Endometrial microvascular endothelial cells (primary cell): ENCODE results near the gene FOCAD. TPM values are rescaled to one million over a fixed set of nuclear protein-coding genes. Genes with fewer than 3 reads are reported as not detected.

Experiments used
- in situ Hi-C: cut with HindIII; loops from 2 replicates; pipeline ENCODE4 v1.10.0; 2017; ENCODE audit warnings: low sequenced_read_pairs, low pct_unique_long_range_greater_than_20kb; ENCODE audit errors: inconsistent ontology term
- total RNA-seq: library from RNA; depleted of rRNA; stranded (reverse); fragments of >200 nt; gene quantifications from one replicate; pipeline ENCODE4 v1.2.3, GENCODE V29; 2015; ENCODE audit errors: inconsistent ontology term

The FOCAD gene
- total RNA-seq, 1 donor from 2014 or later: 101 TPM

DNA sequence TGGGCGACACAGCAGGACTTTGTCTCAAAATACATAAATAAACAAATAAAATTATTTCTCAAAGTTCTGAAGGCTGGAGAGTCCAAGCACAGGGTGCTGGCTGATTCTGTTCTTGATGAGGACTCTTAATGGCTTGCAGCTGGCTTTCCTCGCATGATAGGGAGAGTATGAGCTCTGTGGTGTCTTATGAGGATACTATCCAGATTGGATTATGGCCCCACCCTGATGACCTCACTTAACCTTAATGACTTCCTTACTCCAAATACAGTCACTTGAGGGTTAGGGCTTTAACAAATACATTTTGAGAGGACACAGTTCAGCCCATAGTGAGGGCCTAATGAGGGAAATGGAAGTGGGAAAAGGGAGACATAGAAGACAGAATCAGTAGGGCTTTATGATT, 87.7 kb downstream of the FOCAD start:
- in situ Hi-C loops: no loop called here

- in situ Hi-C loops: no loop called here
Observed at GRCh38 chr9:20775683-20776082, 91.6 kb downstream of the FOCAD start.

DNA sequence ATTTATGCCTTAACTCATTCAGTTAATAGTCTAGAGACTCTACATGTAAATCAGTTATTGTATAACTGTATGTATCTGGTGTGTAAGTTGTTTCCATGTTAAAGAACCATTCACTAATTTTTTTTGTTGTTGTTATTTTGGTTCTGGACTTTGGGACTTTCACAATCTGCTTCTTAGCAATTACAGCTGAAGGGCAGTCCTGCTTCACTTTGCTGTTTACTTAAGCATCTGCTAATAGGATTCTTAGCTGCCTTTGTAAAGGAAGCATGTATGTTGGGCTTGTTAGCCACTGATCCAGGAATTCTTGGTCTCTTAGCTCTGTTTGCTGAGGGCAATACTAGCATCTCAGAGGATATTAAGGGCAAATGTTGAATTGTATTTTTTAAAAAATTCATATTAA, 97.0 kb downstream of the FOCAD start:
- in situ Hi-C loops: no loop called here

- in situ Hi-C loops: no loop called here
Observed at GRCh38 chr9:20782289-20782688, 98.2 kb downstream of the FOCAD start.

DNA sequence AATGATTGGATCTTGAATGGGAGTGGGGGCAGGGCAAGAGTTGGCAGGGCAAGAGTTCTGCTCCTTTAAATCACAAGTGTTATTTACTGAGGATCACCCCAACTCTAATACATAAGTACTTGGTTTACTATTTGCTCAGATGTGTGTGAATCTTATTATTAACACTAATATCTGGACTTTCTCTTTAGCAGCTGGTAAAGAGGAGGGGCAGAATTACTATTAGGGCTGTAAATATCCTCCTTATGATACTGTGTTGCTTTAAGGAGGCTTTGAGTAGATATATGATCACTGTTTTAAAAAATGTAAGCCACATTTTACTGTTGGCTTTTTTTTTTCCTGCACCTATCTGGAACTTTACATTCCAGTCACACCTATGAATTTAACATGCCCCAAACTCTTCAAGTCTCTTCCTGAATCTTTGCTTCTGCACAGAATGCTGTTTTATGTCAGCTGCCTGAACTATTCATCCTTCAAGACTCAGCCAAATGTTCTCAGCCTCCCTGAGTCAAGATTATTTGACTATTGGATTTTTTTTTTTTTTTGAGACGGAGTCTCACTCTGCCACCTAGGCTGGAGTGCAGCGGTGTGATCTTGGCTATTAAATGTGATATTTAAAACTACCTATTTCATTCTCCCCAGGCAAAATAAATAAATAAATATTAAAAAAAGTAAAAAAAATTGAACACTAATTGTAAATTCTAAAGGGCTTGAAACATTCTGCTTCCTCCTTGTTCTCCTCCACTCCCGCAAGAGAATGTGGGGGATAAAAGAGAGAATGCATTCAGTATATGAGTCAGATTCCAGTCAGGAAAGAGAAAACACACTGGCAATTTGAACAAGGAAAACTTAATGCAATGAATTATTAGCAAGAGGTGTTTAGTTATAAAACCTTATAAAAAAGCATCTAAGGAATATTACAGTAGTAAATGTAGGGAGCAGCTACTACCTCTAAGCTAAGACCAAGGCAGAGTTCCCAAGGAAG, 99.3 kb downstream of the FOCAD start:
- in situ Hi-C loops: no loop called here

DNA sequence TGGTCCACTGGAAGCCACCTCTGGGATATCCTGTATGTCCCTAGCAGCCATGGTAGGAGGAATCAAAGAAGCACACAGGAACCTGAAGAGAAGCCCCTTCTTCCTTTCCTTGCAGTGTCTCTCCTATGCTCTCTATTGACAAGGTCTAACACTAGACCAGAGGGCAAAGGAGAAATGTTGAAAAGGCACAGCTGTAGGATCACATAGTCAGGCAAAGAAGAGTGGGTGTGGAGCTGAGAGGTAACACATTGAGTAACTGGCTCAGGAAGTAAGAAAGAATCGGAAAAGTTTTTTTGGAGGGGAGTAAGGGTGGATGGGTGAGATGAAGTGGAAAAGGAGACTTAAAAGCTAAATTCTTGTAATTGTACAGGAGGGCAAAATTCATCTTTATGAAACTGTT, 100.1 kb downstream of the FOCAD start:
- in situ Hi-C loops: no loop called here

- in situ Hi-C loops: no loop called here
Observed at GRCh38 chr9:20786807-20787206, 102.7 kb downstream of the FOCAD start.

DNA sequence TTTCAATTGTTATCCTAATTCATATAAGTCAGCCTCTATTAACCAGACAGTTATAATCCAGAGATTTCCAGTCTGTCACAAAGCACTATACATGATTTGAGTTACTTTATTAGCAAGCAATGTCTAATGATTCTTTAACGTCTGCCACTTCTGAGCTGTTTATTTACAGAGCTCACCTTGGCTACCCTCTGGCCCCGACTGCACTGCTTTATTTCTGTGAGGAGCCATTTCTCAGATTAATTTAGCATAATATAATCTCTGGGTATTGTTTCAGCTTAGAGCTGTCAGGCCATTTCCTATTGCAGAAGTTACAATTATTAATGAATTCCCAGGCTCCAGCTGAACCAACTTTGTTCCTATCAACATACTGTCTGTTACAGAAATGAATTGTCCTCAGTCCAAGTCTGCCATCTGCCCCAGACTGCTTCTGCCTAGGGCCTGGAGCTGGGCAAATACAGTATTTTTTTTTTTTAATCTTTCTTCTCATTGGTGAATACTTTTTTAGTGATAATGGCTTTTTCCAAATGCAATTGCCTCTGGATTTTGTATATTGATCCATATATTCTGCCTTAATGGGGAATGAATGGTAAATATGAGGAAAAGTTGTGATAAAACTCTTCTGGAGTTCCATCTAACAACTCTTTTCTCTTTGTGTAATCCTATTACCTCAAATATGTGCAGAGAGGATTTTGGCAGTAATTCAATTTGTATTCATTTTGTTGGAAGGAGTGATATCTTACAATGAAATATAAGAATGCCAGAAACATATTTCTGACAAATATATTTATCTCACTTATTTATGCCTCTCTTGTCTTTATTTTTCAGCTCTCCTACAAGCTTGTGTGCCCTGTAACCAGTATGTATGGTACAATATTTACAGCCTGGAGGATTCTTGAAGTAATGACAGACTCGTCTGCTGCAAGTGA, 104.7 kb downstream of the FOCAD start:
- in situ Hi-C loops: no loop called here

DNA sequence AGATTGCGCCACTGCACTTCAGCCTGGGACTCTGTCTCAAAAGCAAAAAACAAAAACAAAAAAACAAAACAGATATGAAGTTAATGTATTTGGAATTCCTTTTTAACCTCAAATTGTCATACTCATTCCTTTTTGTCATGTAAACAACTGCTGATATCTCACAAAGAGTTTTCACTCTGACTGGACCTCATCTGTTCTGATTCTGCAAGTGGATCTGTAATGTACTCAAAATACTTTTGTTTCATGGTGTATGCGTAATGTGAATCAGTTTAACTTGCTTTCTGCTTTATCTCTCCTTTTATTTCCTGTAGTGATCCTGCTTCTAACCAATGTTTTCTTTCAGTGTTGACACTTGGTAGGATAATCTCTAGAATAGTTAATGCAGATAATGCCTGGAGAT, 106.7 kb downstream of the FOCAD start:
- in situ Hi-C loops: no loop called here

DNA sequence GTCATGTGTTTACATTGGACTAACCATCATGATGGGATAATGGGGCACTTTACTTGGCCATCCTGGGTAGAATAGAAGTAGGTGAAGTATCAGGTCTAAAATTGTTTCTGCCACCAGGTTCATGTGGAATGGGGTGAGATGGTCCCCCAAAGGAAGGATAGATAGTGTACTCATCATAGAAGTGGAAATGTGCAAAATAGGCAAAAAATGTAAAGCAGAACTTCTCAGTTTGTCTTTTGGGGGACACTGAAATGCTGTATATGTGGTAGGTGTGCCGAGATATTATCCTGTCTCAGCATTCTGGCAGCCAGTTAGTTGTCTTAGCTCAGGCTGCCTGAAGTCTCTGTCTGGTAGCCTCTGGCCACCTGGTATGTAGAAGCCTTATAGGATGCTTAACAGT, 107.6 kb downstream of the FOCAD start:
- in situ Hi-C loops: no loop called here

DNA sequence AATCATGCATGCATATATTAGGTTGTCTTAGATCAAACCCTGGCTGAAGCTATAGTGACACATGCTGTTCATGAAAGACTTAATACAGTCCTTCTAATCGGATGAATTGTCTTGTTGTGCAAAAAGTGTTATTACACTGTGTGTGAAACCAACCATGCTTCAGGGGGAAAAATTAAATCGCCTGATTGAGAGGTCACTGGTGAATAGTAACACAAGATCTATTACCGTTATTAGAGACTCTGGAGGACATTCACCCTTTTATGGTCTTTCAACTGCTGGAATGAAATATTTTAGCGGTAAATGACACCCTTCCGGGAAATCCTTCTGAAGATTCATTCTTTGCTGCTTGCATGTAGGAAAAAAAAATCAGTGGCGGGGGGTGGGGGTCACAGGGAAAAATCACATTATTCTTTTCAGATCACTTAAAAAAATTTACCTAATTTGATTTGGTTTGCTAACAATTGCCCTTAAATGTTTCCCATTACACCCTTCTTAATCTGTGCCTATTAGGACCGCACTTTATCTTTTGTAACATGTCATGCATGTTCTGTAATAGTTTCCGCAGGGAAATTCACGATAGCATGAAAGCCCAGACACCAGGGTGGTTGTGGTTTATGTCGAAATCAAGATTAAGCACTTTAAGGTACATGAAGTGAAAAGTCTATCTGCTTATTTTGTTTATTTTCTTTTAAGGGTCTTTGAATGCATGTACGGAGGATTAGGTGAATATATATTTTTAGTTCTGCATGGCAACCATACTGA, 120.6 kb downstream of the FOCAD start:
- in situ Hi-C loops: no loop called here

DNA sequence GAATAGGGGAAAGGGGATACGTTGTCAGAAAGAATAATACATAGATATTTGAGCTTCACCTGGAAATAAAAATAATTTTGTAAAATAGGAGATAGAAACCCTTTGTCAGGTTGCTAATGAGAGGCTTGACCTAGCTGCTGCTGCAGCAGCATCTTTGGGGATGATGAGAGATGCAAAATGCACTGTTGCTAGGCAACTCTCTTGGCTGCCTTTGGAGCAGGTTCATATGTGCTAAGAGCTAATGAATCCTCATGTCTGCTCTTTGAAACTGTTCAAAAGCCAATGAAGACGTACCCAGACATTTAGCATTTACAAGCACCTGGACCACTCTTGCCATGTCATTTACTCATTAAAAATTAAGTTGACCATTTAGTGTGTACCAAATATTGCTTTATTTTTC, 121.7 kb downstream of the FOCAD start:
- in situ Hi-C loops: no loop called here

- in situ Hi-C loops: no loop called here
Observed at GRCh38 chr9:20808002-20808401, 123.9 kb downstream of the FOCAD start.

- in situ Hi-C loops: no loop called here
Observed at GRCh38 chr9:20811872-20812271, 127.8 kb downstream of the FOCAD start.

- in situ Hi-C loops: no loop called here
Observed at GRCh38 chr9:20815923-20816703, 132.1 kb downstream of the FOCAD start.

DNA sequence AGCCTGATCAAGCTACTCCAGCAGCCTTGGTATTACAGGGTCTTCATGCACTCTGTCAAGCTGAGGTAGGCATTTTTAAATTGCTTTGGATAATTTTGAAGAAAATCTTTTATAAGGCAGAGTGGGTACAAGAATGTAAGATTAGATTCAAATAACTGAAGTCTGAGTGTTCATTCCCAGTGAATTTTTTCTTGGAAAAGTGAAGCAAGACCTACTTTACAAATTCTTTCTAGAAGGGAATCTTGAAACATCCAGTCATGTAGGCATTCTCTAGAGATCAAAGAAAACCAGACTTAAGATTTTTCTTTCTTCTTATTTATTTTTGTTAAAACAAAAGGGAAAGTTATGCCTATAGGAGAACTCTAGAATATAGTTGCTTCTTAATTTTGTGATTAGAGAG, 139.0 kb downstream of the FOCAD start:
- in situ Hi-C loops: no loop called here

GRCh38 chr9:20831028-20831427, 147.0 kb downstream of the FOCAD start:
- in situ Hi-C loops: no loop called here

DNA sequence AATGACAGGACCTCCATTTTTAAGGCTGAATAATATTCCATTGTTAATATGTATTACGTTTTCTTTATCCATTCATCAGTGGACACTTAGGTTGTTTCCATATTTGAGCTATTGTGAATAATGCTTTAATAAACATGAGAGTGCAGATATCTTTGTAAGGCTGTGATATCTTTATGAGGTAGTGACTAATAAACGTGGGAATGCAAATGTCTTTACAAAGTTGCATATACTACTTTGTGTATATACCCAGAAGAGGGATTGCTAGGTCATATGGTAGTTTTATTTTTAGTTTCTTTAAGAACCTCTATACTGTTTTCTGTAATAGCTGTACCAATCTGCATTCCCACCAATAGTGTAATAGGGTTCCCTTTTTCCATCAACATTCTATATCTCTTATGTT, 148.7 kb downstream of the FOCAD start:
- in situ Hi-C loops: no loop called here
